ENCODE measurements around the gene KNDC1.

GRCh38 chr10:133224756-133225372 is 64.8 kb downstream of the KNDC1 start:
- TF ChIP-seq POLR2A (IDR thresholded peaks at IDR 0.05; ENCODE audit: low read depth, low read length) (no peak), FOS (IDR thresholded peaks at IDR 0.05; ENCODE audit: low read depth, low read length) (no peak), MXI1 (IDR thresholded peaks at IDR 0.05; ENCODE audit: borderline replicate concordance, low read depth, low read length) (no peak), RAD21 (IDR thresholded peaks at IDR 0.05; ENCODE audit: low read length) (no peak), NFE2L2 (IDR thresholded peaks at IDR 0.05; ENCODE audit: low read depth, low read length) (no peak), CEBPB (IDR thresholded peaks at IDR 0.05; ENCODE audit: low read depth, low read length) (no peak), CHD1 (IDR thresholded peaks at IDR 0.05; ENCODE audit: low read depth, low read length) (no peak), SMC3 (IDR thresholded peaks at IDR 0.05; ENCODE audit: low read depth, low read length) (no peak), MAFK (IDR thresholded peaks at IDR 0.05; ENCODE audit: low read depth, low read length) (no peak)
- TF ChIP-seq, protein P1, sequence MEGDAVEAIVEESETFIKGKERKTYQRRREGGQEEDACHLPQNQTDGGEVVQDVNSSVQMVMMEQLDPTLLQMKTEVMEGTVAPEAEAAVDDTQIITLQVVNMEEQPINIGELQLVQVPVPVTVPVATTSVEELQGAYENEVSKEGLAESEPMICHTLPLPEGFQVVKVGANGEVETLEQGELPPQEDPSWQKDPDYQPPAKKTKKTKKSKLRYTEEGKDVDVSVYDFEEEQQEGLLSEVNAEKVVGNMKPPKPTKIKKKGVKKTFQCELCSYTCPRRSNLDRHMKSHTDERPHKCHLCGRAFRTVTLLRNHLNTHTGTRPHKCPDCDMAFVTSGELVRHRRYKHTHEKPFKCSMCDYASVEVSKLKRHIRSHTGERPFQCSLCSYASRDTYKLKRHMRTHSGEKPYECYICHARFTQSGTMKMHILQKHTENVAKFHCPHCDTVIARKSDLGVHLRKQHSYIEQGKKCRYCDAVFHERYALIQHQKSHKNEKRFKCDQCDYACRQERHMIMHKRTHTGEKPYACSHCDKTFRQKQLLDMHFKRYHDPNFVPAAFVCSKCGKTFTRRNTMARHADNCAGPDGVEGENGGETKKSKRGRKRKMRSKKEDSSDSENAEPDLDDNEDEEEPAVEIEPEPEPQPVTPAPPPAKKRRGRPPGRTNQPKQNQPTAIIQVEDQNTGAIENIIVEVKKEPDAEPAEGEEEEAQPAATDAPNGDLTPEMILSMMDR (conservative IDR thresholded peaks at IDR 0.05; ENCODE audit: low read depth, low read length) = no peak
- TF ChIP-seq, protein P2, sequence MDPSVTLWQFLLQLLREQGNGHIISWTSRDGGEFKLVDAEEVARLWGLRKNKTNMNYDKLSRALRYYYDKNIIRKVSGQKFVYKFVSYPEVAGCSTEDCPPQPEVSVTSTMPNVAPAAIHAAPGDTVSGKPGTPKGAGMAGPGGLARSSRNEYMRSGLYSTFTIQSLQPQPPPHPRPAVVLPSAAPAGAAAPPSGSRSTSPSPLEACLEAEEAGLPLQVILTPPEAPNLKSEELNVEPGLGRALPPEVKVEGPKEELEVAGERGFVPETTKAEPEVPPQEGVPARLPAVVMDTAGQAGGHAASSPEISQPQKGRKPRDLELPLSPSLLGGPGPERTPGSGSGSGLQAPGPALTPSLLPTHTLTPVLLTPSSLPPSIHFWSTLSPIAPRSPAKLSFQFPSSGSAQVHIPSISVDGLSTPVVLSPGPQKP (IDR thresholded peaks at IDR 0.05; ENCODE audit: borderline replicate concordance, low read depth, low read length) = no peak
